Measurements from ENCODE around the gene ARSG.

GRCh38 chr17:68325961-68326360 is 34.7 kb downstream of the ARSG start:
- TF ChIP-seq CTCF (IDR thresholded peaks at IDR 0.05) (no peak), POLR2A (IDR thresholded peaks at IDR 0.05) (no peak)
